Stomach (tissue), 4 donors: ENCODE measurements around the gene GIMAP8.

Experiments
- EP300 ChIP-seq: sonication (generic); formaldehyde crosslinking; IDR thresholded peaks from one replicate; pipeline ENCODE4 v1.6.1; 2017; ENCODE audit warnings: antibody characterized with exemption
- POLR2A ChIP-seq, 4 donors: fragments of 450-650 bp; IDR thresholded peaks; one replicate each; pipeline ENCODE4 v1.6.1; 2016; ENCODE audit warnings: antibody characterized with exemption in 4 of 4, control low read depth in 2 of 4, mild to moderate bottlenecking in 1 of 4, moderate library complexity in 1 of 4
- TF ChIP-seq, protein P1 (sequence below), 7 experiments: fragments of 450-650 bp in 4 of 7; fragments of 200-600 bp in 3 of 7; sonication (generic) in 3 of 7; IDR thresholded peaks; one replicate each; pipeline ENCODE4 v1.5.1; 2016 to 2019; ENCODE audit warnings: antibody characterized with exemption in 7 of 7, control low read depth in 2 of 7, mild to moderate bottlenecking in 1 of 7

DNA sequence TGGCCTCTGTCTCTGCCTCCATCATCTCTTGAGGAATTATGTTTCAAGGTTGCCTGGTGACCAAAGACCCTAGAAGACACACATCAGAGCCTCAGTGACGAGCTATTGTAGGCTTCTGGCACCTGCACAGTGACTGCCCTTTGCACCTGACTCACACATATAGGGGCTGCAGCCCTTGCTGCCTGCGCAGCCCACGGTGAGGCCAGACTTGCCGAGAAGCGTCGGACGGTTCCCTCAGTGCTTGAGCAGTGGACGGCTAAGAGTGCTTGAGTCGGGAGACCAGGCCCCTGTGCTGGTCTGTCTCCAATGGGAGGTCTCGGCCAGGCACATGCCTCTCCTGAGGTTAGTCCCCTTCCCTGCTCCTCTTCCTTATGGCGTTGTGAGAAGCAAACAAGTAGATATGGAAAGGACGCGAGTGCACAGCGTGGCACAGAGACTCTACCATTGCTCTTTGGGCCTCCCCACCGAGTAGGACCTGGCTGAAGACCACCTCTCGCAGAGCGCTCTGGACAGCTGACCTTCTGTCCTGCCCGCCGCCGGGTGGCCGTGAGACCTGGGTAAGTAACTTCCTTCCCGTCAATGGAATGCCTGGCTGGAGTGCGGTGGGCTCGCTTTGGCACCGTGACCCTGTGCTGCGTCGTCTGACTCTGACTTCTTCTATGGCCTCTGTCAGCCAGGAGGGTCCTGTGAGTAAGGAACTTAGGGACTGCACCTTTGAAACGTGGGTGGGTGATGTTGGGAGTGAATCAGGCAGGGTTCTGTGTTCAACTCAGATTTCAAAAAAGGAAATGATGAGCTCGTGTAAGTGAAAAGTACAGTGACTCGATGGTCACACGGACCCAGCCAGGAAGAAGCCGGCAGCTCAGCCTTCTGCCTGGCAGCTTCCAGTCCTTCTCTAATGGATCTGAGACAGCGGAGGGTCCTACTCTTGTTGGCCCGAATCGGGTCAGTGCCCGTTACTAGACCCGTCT, 37.6 kb upstream of the GIMAP8 start:
- TF ChIP-seq, protein P1, sequence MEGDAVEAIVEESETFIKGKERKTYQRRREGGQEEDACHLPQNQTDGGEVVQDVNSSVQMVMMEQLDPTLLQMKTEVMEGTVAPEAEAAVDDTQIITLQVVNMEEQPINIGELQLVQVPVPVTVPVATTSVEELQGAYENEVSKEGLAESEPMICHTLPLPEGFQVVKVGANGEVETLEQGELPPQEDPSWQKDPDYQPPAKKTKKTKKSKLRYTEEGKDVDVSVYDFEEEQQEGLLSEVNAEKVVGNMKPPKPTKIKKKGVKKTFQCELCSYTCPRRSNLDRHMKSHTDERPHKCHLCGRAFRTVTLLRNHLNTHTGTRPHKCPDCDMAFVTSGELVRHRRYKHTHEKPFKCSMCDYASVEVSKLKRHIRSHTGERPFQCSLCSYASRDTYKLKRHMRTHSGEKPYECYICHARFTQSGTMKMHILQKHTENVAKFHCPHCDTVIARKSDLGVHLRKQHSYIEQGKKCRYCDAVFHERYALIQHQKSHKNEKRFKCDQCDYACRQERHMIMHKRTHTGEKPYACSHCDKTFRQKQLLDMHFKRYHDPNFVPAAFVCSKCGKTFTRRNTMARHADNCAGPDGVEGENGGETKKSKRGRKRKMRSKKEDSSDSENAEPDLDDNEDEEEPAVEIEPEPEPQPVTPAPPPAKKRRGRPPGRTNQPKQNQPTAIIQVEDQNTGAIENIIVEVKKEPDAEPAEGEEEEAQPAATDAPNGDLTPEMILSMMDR (IDR thresholded peaks at IDR 0.05), result no peak
- TF ChIP-seq POLR2A (IDR thresholded peaks at IDR 0.05) (no peak), EP300 (no peak)
